Erythroblast (primary cell): ENCODE results near the gene ZFYVE28.

ENCODE experiments used
- GATA1 ChIP-seq: IDR thresholded peaks from 2 replicates; pipeline ENCODE4 v1.6.1; 2011; ENCODE audit warnings: low read depth, mild to moderate bottlenecking, control low read depth, low read length, moderate library complexity
- POLR2A ChIP-seq: IDR thresholded peaks from 2 replicates; pipeline ENCODE4 v1.6.1; 2011; ENCODE audit warnings: mild to moderate bottlenecking, low read length

- TF ChIP-seq POLR2A: no peak
- TF ChIP-seq GATA1: no peak
Observed at GRCh38 chr4:2417226-2417764, 1.1 kb downstream of the ZFYVE28 start.
